Measurements from ENCODE around the gene EHMT1. TPM values are rescaled to one million over a fixed set of nuclear protein-coding genes. Genes with fewer than 3 reads are reported as not detected.

EHMT1 gene
- total RNA-seq, 1 donor: 46.3 TPM

- TF ChIP-seq, protein P1, sequence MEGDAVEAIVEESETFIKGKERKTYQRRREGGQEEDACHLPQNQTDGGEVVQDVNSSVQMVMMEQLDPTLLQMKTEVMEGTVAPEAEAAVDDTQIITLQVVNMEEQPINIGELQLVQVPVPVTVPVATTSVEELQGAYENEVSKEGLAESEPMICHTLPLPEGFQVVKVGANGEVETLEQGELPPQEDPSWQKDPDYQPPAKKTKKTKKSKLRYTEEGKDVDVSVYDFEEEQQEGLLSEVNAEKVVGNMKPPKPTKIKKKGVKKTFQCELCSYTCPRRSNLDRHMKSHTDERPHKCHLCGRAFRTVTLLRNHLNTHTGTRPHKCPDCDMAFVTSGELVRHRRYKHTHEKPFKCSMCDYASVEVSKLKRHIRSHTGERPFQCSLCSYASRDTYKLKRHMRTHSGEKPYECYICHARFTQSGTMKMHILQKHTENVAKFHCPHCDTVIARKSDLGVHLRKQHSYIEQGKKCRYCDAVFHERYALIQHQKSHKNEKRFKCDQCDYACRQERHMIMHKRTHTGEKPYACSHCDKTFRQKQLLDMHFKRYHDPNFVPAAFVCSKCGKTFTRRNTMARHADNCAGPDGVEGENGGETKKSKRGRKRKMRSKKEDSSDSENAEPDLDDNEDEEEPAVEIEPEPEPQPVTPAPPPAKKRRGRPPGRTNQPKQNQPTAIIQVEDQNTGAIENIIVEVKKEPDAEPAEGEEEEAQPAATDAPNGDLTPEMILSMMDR (IDR thresholded peaks at IDR 0.05; ENCODE audit: extremely low read depth, low read depth, low read length): peak; percentile 32
- H3K79me2 ChIP-seq (ENCODE audit: insufficient read depth, low read length): peaks cover 36% of the 10 kb centered on the region
- no peak overlapping the region for H3K27ac ChIP-seq (ENCODE audit: low read depth, low read length)
- H3K4me3 ChIP-seq (ENCODE audit: insufficient read depth, low read length): no peak overlapping the region
- peak; percentile 85 for DNase-seq (ENCODE audit: insufficient read length, low spot score, missing footprints)
- H2AFZ ChIP-seq (ENCODE audit: low read length): no peak overlapping the region
- H3K4me2 ChIP-seq (ENCODE audit: insufficient read depth, low read length): no peak overlapping the region
- peaks cover 34% of the 10 kb centered on the region for H3K36me3 ChIP-seq (ENCODE audit: insufficient read depth, low read length)
- peaks cover 11% of the 10 kb centered on the region for H3K4me1 ChIP-seq (ENCODE audit: insufficient read depth, low read length)
- no peaks in the 10 kb centered on the region for H3K27me3 ChIP-seq (ENCODE audit: insufficient read depth, low read length)
- no peaks in the 10 kb centered on the region for H3K9me3 ChIP-seq (ENCODE audit: low read depth, low read length)
- H4K20me1 ChIP-seq (ENCODE audit: insufficient read depth, low read length): peaks cover 9% of the 10 kb centered on the region
Measured at GRCh38 chr9:137582286-137582860, 36.4 kb upstream of the EHMT1 start.

DNA sequence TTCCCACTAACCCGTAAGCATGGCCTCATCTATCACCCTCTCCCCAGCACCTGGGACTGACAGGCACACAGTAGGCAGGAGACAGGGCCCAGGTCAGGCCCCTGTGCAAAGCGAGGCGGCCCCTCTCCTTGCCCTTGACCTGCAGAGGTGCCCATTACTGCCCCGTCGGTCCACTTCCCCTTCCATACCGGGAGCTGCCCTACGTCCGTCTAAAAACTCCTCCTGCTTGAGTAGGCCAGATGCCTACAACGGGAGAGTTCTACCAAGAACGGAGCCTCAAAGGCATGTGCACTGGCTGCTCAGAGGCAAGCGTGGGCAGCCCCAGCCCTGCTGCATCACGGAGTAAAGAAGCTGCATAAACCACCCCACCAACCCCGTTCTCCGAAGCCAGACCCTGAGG lies 35.5 kb upstream of the EHMT1 start:
- Histone ChIP-seq H3K27me3 (ENCODE audit: insufficient read depth, low read length) (no peaks in the 10 kb centered on the region), H3K79me2 (ENCODE audit: insufficient read depth, low read length) (peaks cover 38% of the 10 kb centered on the region), H2AFZ (ENCODE audit: low read length) (no peak overlapping the region), H3K27ac (ENCODE audit: low read depth, low read length) (no peak overlapping the region), H3K4me3 (ENCODE audit: insufficient read depth, low read length) (no peak overlapping the region), H3K4me1 (ENCODE audit: insufficient read depth, low read length) (peaks cover 6% of the 10 kb centered on the region), H3K9me3 (ENCODE audit: low read depth, low read length) (no peaks in the 10 kb centered on the region), H3K4me2 (ENCODE audit: insufficient read depth, low read length) (no peak overlapping the region), H3K36me3 (ENCODE audit: insufficient read depth, low read length) (peaks cover 44% of the 10 kb centered on the region), H4K20me1 (ENCODE audit: insufficient read depth, low read length) (peaks cover 5% of the 10 kb centered on the region)
- TF ChIP-seq, protein P1 (IDR thresholded peaks at IDR 0.05; ENCODE audit: extremely low read depth, low read depth, low read length): no peak
- peak; percentile 66 for DNase-seq (ENCODE audit: insufficient read length, low spot score, missing footprints)

GRCh38 chr9:137583957-137584356 lies 34.8 kb upstream of the EHMT1 start:
- Histone ChIP-seq H3K4me2 (ENCODE audit: insufficient read depth, low read length) (no peak overlapping the region), H2AFZ (ENCODE audit: low read length) (no peak overlapping the region), H3K4me1 (ENCODE audit: insufficient read depth, low read length) (peaks cover 9% of the 10 kb centered on the region), H3K4me3 (ENCODE audit: insufficient read depth, low read length) (no peak overlapping the region), H3K27ac (ENCODE audit: low read depth, low read length) (no peak overlapping the region), H4K20me1 (ENCODE audit: insufficient read depth, low read length) (peaks cover 10% of the 10 kb centered on the region), H3K9me3 (ENCODE audit: low read depth, low read length) (no peaks in the 10 kb centered on the region), H3K36me3 (ENCODE audit: insufficient read depth, low read length) (peaks cover 46% of the 10 kb centered on the region), H3K27me3 (ENCODE audit: insufficient read depth, low read length) (no peaks in the 10 kb centered on the region), H3K79me2 (ENCODE audit: insufficient read depth, low read length) (peaks cover 41% of the 10 kb centered on the region)
- TF ChIP-seq, protein P1 (IDR thresholded peaks at IDR 0.05; ENCODE audit: extremely low read depth, low read depth, low read length): no peak
- DNase-seq (ENCODE audit: insufficient read length, low spot score, missing footprints): peak; percentile 11

DNA sequence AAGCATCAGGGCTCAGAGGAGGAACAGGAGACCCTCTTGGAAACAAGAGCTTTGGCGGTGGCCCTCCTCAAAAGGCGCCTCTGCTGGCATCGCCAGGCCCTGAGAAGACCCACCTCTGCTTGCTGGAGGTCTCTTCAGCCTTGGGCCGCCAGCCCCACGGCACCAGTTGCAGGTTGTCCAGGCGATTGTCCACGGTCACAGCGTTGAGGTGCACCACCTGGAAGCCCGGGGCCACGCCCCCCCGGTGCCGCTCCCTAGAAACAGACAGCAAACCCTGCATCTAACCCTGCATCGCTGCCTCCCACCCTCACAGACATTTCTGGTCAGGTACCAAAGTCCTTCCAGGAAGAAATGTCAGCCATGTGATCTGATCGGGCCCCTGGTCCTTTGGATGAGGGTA lies 32.0 kb upstream of the EHMT1 start:
- no peak overlapping the region for H3K27ac ChIP-seq (ENCODE audit: low read depth, low read length)
- DNase-seq (ENCODE audit: insufficient read length, low spot score, missing footprints): peak; percentile 26
- TF ChIP-seq, protein P1 (IDR thresholded peaks at IDR 0.05; ENCODE audit: extremely low read depth, low read depth, low read length): no peak
- no peaks in the 10 kb centered on the region for H3K27me3 ChIP-seq (ENCODE audit: insufficient read depth, low read length)
- H3K79me2 ChIP-seq (ENCODE audit: insufficient read depth, low read length): peaks cover 51% of the 10 kb centered on the region
- H3K4me2 ChIP-seq (ENCODE audit: insufficient read depth, low read length): no peak overlapping the region
- peaks cover 43% of the 10 kb centered on the region for H3K36me3 ChIP-seq (ENCODE audit: insufficient read depth, low read length)
- peaks cover 17% of the 10 kb centered on the region for H4K20me1 ChIP-seq (ENCODE audit: insufficient read depth, low read length)
- no peak overlapping the region for H3K4me3 ChIP-seq (ENCODE audit: insufficient read depth, low read length)
- peaks cover 9% of the 10 kb centered on the region for H3K4me1 ChIP-seq (ENCODE audit: insufficient read depth, low read length)
- no peaks in the 10 kb centered on the region for H3K9me3 ChIP-seq (ENCODE audit: low read depth, low read length)
- H2AFZ ChIP-seq (ENCODE audit: low read length): no peak overlapping the region
